ENCODE data around the gene IFNA10.
"Not testable (repeated sequence)": the region's sequence is repeated elsewhere in the genome, so short reads cannot be mapped to it uniquely, and the experiment has no call there.

Gene IFNA10

GRCh38 chr9:21194867-21195776 is 11.8 kb downstream of the IFNA10 start:
- DNase-seq (ENCODE audit: low read depth in 2 of 2) = not testable (repeated sequence)

GRCh38 chr9:21187487-21187886 is 19.5 kb downstream of the IFNA10 start, which contains the start of gene IFNA4:
TSS of gene IFNA4 (minus strand) at chr9:21187587. CDS start at chr9:21187531, 56 bp downstream.
- DNase-seq (ENCODE audit: low read depth in 2 of 2) = not testable (repeated sequence)

- DNase-seq (ENCODE audit: low read depth in 2 of 2) = not testable (repeated sequence)
Measured at GRCh38 chr9:21182810-21183736, 23.9 kb downstream of the IFNA10 start.

- no peak for DNase-seq (ENCODE audit: low read depth in 2 of 2)
Measured at GRCh38 chr9:21174671-21175070, 32.3 kb downstream of the IFNA10 start.

- DNase-seq (ENCODE audit: low read depth in 2 of 2) = no peak
Measured at GRCh38 chr9:21172156-21172555, 34.8 kb downstream of the IFNA10 start.

GRCh38 chr9:21171351-21171750 is 35.6 kb downstream of the IFNA10 start:
- no peak for DNase-seq (ENCODE audit: low read depth in 2 of 2)

GRCh38 chr9:21166560-21166959 is 40.4 kb downstream of the IFNA10 start, which contains the start of gene IFNA21:
TSS of gene IFNA21 (minus strand) at chr9:21166660. CDS start at chr9:21166612, 48 bp downstream.
- not testable (repeated sequence) for DNase-seq (ENCODE audit: low read depth in 2 of 2)

GRCh38 chr9:21165516-21165915 is 41.4 kb downstream of the IFNA10 start:
- DNase-seq (ENCODE audit: low read depth in 2 of 2) = no peak

GRCh38 chr9:21160178-21160577 is 46.8 kb downstream of the IFNA10 start:
- peak in 1 of 2 donors; percentile 9 for DNase-seq (ENCODE audit: low read depth in 2 of 2)
